Activated CD8-positive, alpha-beta T cell treated with anti-CD3 and anti-CD28 coated beads, Interleukin-2, amount 10 ng/mL, durations not matched to agents 7 days and 5 days (primary cell): ENCODE data around the gene AP3M1. TPM values are rescaled to one million over a fixed set of nuclear protein-coding genes. Genes with fewer than 3 reads are reported as not detected.
"Not testable (repeated sequence)": the region's sequence is repeated elsewhere in the genome, so short reads cannot be mapped to it uniquely, and the experiment has no call there.

Source experiments
- ATAC-seq: fragments of 150-1000 bp; cut with Tn5 transposase; one replicate; pipeline ENCODE4 v1.10.0; 2021; ENCODE audit warnings: moderate library complexity
- CTCF ChIA-PET: fragments of 350-600 bp; sonication (Branson Sonifier 250); formaldehyde crosslinking; loops from one replicate; lab custom pipeline; 2021; ENCODE audit warnings: antibody characterized with exemption; lab: Charles Lee
- POLR2A ChIA-PET: fragments of 350-600 bp; sonication (Branson Sonifier 250); formaldehyde crosslinking; loops from one replicate; lab custom pipeline; 2021; ENCODE audit warnings: antibody characterized with exemption; lab: Charles Lee
- DNase-seq: peaks from one replicate; pipeline ENCODE4 v3.0.0-alpha.2; 2020
- H3K27ac Mint-ChIP-seq: one replicate; pipeline ENCODE4 v1.8.0; 2021; ENCODE audit warnings: mild to moderate bottlenecking, mixed read lengths
- H3K27me3 Mint-ChIP-seq: one replicate; pipeline ENCODE4 v1.8.0; 2021; ENCODE audit warnings: low read depth, mixed read lengths
- H3K36me3 Mint-ChIP-seq: one replicate; pipeline ENCODE4 v1.8.0; 2021; ENCODE audit warnings: low read depth, mixed read lengths
- H3K4me1 Mint-ChIP-seq: one replicate; pipeline ENCODE4 v1.8.0; 2021; ENCODE audit warnings: low read depth, mixed read lengths
- H3K4me3 Mint-ChIP-seq: one replicate; pipeline ENCODE4 v1.8.0; 2021; ENCODE audit warnings: mild to moderate bottlenecking, mixed read lengths
- H3K9me3 Mint-ChIP-seq: one replicate; pipeline ENCODE4 v1.8.0; 2022; ENCODE audit warnings: mixed read lengths; ENCODE audit not compliant: insufficient read depth
- total RNA-seq, 2 experiments: library from RNA; stranded (reverse); gene quantifications; one replicate each; pipeline ENCODE4 v1.2.3, GENCODE V29; 2021

Gene AP3M1
- total RNA-seq, 2 experiments from 2014 or later, result 44.2 to 49.1 TPM

DNA sequence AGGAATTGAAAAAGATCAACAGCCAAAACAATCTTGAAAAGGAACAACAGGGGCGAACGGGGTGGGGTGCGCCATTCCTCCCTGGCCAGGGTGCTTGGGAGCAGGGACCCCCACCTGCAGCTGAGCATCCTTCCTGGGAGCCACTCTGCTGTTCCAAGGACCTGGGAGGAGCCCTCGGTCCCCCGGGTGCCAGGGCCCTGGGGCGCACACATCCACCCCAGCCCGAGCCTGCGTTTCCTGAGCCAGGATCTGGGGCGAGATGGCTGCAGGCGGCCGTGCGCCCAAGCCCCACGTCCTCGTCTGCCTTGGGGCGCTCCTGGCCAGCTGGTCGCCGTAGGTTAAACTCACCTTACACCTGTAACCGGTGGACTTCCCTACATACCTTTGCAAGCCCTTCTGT lies 10.6 kb downstream of the AP3M1 start:
- POLR2A ChIA-PET, result no interaction called here

GRCh38 chr10:74138596-74138995 lies 12.0 kb downstream of the AP3M1 start:
- H3K27ac Mint-ChIP-seq, H3K4me3 Mint-ChIP-seq, DNase-seq, H3K9me3 Mint-ChIP-seq, H3K4me1 Mint-ChIP-seq, ATAC-seq, H3K27me3 Mint-ChIP-seq, POLR2A ChIA-PET: not testable (repeated sequence)
- CTCF ChIA-PET, result interaction anchor here (0.9 to 1.2 kb wide), 2 partner anchors 13 to 21 kb away, joined by 3 read pairs; no protein-coding TSS in a partner anchor
- H3K36me3 Mint-ChIP-seq, result peaks cover 37% of the 10 kb centered on the region

More for the DNA sequence above, 10.6 kb downstream of the AP3M1 start:
- CTCF ChIA-PET, result no interaction called here
- no peak for ATAC-seq
- peaks cover 27% of the 10 kb centered on the region for H3K36me3 Mint-ChIP-seq
- no peak for DNase-seq
- H3K27ac Mint-ChIP-seq, result no peak overlapping the region
- H3K4me1 Mint-ChIP-seq, result peaks cover under 1% of the 10 kb centered on the region
- no peaks in the 10 kb centered on the region for H3K27me3 Mint-ChIP-seq
- no peaks in the 10 kb centered on the region for H3K9me3 Mint-ChIP-seq
- H3K4me3 Mint-ChIP-seq, result no peak overlapping the region

DNA sequence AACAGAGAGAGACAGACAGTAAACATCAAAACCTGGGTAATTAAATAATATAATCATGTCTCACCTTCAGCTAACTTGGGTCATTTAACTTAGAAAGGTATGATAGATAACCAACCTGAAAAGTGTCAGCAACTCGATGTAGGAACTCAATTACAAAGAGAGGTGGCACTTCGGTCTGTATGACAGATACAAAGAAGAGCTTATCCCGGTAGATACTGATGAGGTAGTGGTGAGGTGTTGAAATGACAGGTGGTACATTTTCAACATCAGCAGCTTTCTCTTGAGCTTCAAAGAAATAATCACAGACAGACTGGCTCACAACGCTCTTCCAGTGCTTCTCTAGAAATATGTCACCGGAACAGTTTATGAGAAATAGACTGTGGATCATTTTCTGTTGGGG lies 12.6 kb downstream of the AP3M1 start:
- no peaks in the 10 kb centered on the region for H3K27me3 Mint-ChIP-seq
- peaks cover 38% of the 10 kb centered on the region for H3K36me3 Mint-ChIP-seq
- no peak for DNase-seq
- no peak overlapping the region for H3K4me3 Mint-ChIP-seq
- no peak for ATAC-seq
- ChIA-PET POLR2A (no interaction called here), CTCF (interaction anchor here (1.2 kb wide), 1 partner anchor 13 kb away, joined by 3 read pairs; no protein-coding TSS in a partner anchor)
- no peak overlapping the region for H3K27ac Mint-ChIP-seq
- no peaks in the 10 kb centered on the region for H3K9me3 Mint-ChIP-seq
- no peaks in the 10 kb centered on the region for H3K4me1 Mint-ChIP-seq

DNA sequence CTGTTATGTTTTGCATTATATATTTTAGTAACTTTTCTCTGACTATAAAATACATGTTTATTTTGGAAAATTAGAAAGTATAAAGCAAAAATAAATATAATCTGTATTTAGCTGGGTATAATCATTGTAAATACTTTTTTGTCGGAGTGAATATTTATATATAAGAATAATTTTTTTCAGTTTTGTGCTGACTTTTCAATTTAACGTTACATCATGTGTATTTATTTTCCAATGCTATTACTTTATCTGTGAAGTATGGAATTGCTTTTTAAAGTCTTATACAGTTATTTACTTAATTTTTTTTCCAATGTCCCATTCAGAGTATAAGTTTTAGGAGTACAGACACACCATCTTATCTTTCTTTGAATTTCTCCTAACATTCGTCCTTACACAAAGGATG lies 15.2 kb downstream of the AP3M1 start:
- DNase-seq (no peak), ATAC-seq (no peak)
- Mint-ChIP-seq H3K27ac (no peak overlapping the region), H3K9me3 (no peaks in the 10 kb centered on the region), H3K4me3 (no peak overlapping the region), H3K4me1 (no peaks in the 10 kb centered on the region), H3K27me3 (no peaks in the 10 kb centered on the region), H3K36me3 (peaks cover 45% of the 10 kb centered on the region)
- POLR2A ChIA-PET, result no interaction called here
- CTCF ChIA-PET, result interaction anchor here (2.0 to 2.1 kb wide), 2 partner anchors 10 to 179 kb away, joined by 6 read pairs; no protein-coding TSS in a partner anchor

- CTCF ChIA-PET, result interaction anchor here (1.0 to 2.1 kb wide), 3 partner anchors 9 to 283 kb away, joined by 3 to 6 read pairs (median 6); no protein-coding TSS in a partner anchor
- DNase-seq (no peak), ATAC-seq (no peak)
- Mint-ChIP-seq H3K9me3 (no peaks in the 10 kb centered on the region), H3K4me3 (no peak overlapping the region), H3K27me3 (no peaks in the 10 kb centered on the region), H3K27ac (no peak overlapping the region), H3K4me1 (no peaks in the 10 kb centered on the region), H3K36me3 (peaks cover 48% of the 10 kb centered on the region)
- POLR2A ChIA-PET, result no interaction called here
Measured at GRCh38 chr10:74133923-74134820, 16.5 kb downstream of the AP3M1 start.

DNA sequence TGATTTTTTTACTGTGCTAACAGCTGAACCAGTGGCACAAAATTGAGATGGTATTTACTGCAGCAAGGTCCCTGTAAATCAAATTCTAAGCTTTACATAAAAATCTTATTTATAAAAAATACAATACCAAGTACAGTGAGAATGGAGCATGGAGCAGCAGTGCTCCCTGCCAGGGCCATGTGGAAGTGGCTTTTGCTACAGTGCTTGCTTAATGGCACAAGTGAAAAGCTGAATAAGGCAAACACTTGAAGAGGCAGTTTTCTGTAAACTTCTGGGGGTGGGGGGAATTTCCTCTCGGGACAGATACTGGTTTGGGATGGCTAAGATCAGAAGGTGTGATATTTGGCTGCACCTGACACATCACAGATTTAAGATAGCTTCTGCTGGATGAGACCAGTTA lies 27.5 kb downstream of the AP3M1 start:
- Mint-ChIP-seq H3K36me3 (peaks cover 68% of the 10 kb centered on the region), H3K27me3 (no peaks in the 10 kb centered on the region), H3K4me1 (peaks cover under 1% of the 10 kb centered on the region), H3K27ac (no peak overlapping the region), H3K9me3 (no peaks in the 10 kb centered on the region), H3K4me3 (no peak overlapping the region)
- ATAC-seq, result no peak
- CTCF ChIA-PET, result interaction anchor here (0.8 to 2.4 kb wide), 3 partner anchors 42 to 237 kb away, joined by 3 to 7 read pairs (median 6); no protein-coding TSS in a partner anchor
- POLR2A ChIA-PET, result interaction anchor here (0.8 kb wide), 1 partner anchor 15 kb away, joined by 3 read pairs; no protein-coding TSS in a partner anchor
- DNase-seq, result no peak

- CTCF ChIA-PET, result interaction anchor here (0.9 to 2.4 kb wide), 3 partner anchors 91 to 236 kb away, joined by 3 to 7 read pairs (median 6); no protein-coding TSS in a partner anchor
- POLR2A ChIA-PET, result no interaction called here
- DNase-seq (no peak), ATAC-seq (no peak)
- no peaks in the 10 kb centered on the region for H3K9me3 Mint-ChIP-seq
- no peak overlapping the region for H3K27ac Mint-ChIP-seq
- H3K4me1 Mint-ChIP-seq, result peaks cover 4% of the 10 kb centered on the region
- H3K27me3 Mint-ChIP-seq, result no peaks in the 10 kb centered on the region
- H3K36me3 Mint-ChIP-seq, result peaks cover 72% of the 10 kb centered on the region
- H3K4me3 Mint-ChIP-seq, result no peak overlapping the region
Measured at GRCh38 chr10:74122060-74122459, 28.6 kb downstream of the AP3M1 start.

GRCh38 chr10:74121368-74121767 lies 29.3 kb downstream of the AP3M1 start:
- POLR2A ChIA-PET, result no interaction called here

GRCh38 chr10:74120911-74121310 lies 29.7 kb downstream of the AP3M1 start:
- ChIA-PET POLR2A (no interaction called here), CTCF (interaction anchor here (0.9 to 1.8 kb wide), 3 partner anchors 92 to 180 kb away, joined by 3 to 6 read pairs (median 3); no protein-coding TSS in a partner anchor)
- peaks cover 75% of the 10 kb centered on the region for H3K36me3 Mint-ChIP-seq
- peaks cover 4% of the 10 kb centered on the region for H3K4me1 Mint-ChIP-seq
- H3K9me3 Mint-ChIP-seq, result no peaks in the 10 kb centered on the region
- DNase-seq (no peak), ATAC-seq (no peak)
- H3K27ac Mint-ChIP-seq, result no peak overlapping the region
- H3K4me3 Mint-ChIP-seq, result no peak overlapping the region
- no peaks in the 10 kb centered on the region for H3K27me3 Mint-ChIP-seq

More at GRCh38 chr10:74121368-74121767, 29.3 kb downstream of the AP3M1 start:
- no peak overlapping the region for H3K27ac Mint-ChIP-seq
- peaks cover 4% of the 10 kb centered on the region for H3K4me1 Mint-ChIP-seq
- DNase-seq (no peak), ATAC-seq (no peak)
- H3K36me3 Mint-ChIP-seq, result peaks cover 75% of the 10 kb centered on the region
- no peaks in the 10 kb centered on the region for H3K27me3 Mint-ChIP-seq
- H3K9me3 Mint-ChIP-seq, result no peaks in the 10 kb centered on the region
- CTCF ChIA-PET, result interaction anchor here (0.9 to 1.8 kb wide), 3 partner anchors 92 to 181 kb away, joined by 3 to 6 read pairs (median 3); no protein-coding TSS in a partner anchor
- H3K4me3 Mint-ChIP-seq, result no peak overlapping the region

- ChIA-PET CTCF (interaction anchor here (1.0 to 1.3 kb wide), 4 partner anchors 8 to 115 kb away, joined by 3 read pairs; no protein-coding TSS in a partner anchor), POLR2A (no interaction called here)
- no peak overlapping the region for H3K4me3 Mint-ChIP-seq
- no peaks in the 10 kb centered on the region for H3K27me3 Mint-ChIP-seq
- H3K27ac Mint-ChIP-seq, result peak overlapping the region; percentile 4
- H3K9me3 Mint-ChIP-seq, result no peaks in the 10 kb centered on the region
- H3K36me3 Mint-ChIP-seq, result peaks cover 79% of the 10 kb centered on the region
- no peak for DNase-seq
- no peak for ATAC-seq
- H3K4me1 Mint-ChIP-seq, result peaks cover 4% of the 10 kb centered on the region
Measured at GRCh38 chr10:74118804-74119203, 31.8 kb downstream of the AP3M1 start.

DNA sequence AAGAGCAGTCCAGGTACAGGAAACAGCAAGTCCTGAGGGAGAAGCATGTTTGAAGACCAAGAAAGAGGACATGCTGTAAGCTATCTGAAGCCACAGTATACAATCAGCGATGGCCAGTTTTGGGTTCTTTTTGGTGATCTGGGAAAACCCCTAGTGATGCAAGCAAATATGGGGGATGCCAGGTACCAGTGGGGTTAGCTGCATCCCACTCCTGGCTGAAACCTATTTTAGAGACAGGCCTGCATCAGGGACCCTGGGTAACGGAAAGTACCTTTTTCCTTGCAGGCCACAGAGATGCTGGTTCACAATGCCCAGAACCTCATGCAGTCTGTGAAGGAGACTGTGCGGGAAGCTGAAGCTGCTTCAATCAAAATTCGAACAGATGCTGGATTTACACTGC lies 32.9 kb downstream of the AP3M1 start:
- no peak for ATAC-seq
- ChIA-PET CTCF (interaction anchor here (1.0 to 1.3 kb wide), 3 partner anchors 21 to 117 kb away, joined by 3 read pairs; no protein-coding TSS in a partner anchor), POLR2A (no interaction called here)
- H3K9me3 Mint-ChIP-seq, result no peaks in the 10 kb centered on the region
- H3K4me3 Mint-ChIP-seq, result no peak overlapping the region
- DNase-seq, result no peak
- H3K36me3 Mint-ChIP-seq, result peaks cover 77% of the 10 kb centered on the region
- H3K27me3 Mint-ChIP-seq, result no peaks in the 10 kb centered on the region
- H3K27ac Mint-ChIP-seq, result no peak overlapping the region
- H3K4me1 Mint-ChIP-seq, result peaks cover 4% of the 10 kb centered on the region
